A549 (cell line): ENCODE measurements around the gene TMEM92. TPM values are rescaled to one million over a fixed set of nuclear protein-coding genes. Genes with fewer than 3 reads are reported as not detected.
A peak's percentile ranks its signal among the peaks of the same experiment; 100 is the strongest.
"Not testable (repeated sequence)": the region's sequence is repeated elsewhere in the genome, so short reads cannot be mapped to it uniquely, and the experiment has no call there.

Source experiments
- ATAC-seq, 2 experiments: fragments of 200-7000 bp in 1 of 2; fragments of >200 bp in 1 of 2; cut with Nextera tagmentation in 1 of 2; cut with Tn5 transposase in 1 of 2; 3 replicates each; pipeline versions ENCODE4 v1.8.0 to v1.9.1; 2018 to 2020; ENCODE audit warnings: mild to moderate bottlenecking in 1 of 2, moderate library complexity in 1 of 2
- CTCF ChIA-PET: fragments of 300-600 bp; sonication (Branson Sonifier 250); formaldehyde crosslinking; extraction: SDS; loops from one replicate; lab custom pipeline; 2021; ENCODE audit warnings: antibody characterized with exemption, inconsistent platforms; lab: Yijun Ruan, JAX
- POLR2A ChIA-PET: fragments of 350-600 bp; formaldehyde crosslinking; extraction: SDS; loops from one replicate; lab custom pipeline; 2021; ENCODE audit warnings: antibody characterized with exemption, inconsistent platforms; lab: Yijun Ruan, JAX
- DNase-seq, 2 experiments: peaks; one replicate each; pipeline versions ENCODE4 v3.0.0 to v3.0.0-alpha.2; 2011 to 2016; ENCODE audit warnings: low read depth in 1 of 2, low spot score in 1 of 2
- FAIRE-seq: peaks from 2 replicates; lab custom pipeline; 2011; peaks lifted over from hg19 to GRCh38; lab: Jason Lieb, UNC
- H3K27ac ChIP-seq, 2 experiments: fragments of >200 bp; sonication (Bioruptor Twin); formaldehyde crosslinking; 3 replicates each; pipeline ENCODE4 v1.5.1; 2016 to 2017
- H3K4me1 ChIP-seq: fragments of >200 bp; sonication (Bioruptor Twin); formaldehyde crosslinking; 3 replicates; pipeline ENCODE4 v1.6.1; 2016
- H3K4me2 ChIP-seq: fragments of >200 bp; sonication (Bioruptor Twin); formaldehyde crosslinking; 3 replicates; pipeline ENCODE4 v1.6.1; 2016
- H3K4me3 ChIP-seq: fragments of >200 bp; sonication (Bioruptor Twin); formaldehyde crosslinking; 3 replicates; pipeline ENCODE4 v1.5.1; 2016
- H3K9me3 ChIP-seq: fragments of >200 bp; sonication (Bioruptor Twin); formaldehyde crosslinking; 3 replicates; pipeline ENCODE4 v1.6.1; 2016
- HOXB5 ChIP-seq: fragments of 250-450 bp; sonication (Bioruptor Pico); IDR thresholded peaks from 2 replicates; pipeline ENCODE4 v1.5.0; 2020; ENCODE audit warnings: mild to moderate bottlenecking, moderate library complexity
- KDM5A ChIP-seq: fragments of 200-600 bp; sonication (generic); IDR thresholded peaks from 2 replicates; pipeline ENCODE4 v1.6.1; 2016; ENCODE audit warnings: antibody characterized with exemption, mild to moderate bottlenecking
- MAFK ChIP-seq: fragments of 450-650 bp; IDR thresholded peaks from 2 replicates; pipeline ENCODE4 v1.6.1; 2014; ENCODE audit not compliant: partially characterized antibody
- REST ChIP-seq: fragments of 200-600 bp; sonication (generic); IDR thresholded peaks from 2 replicates; pipeline ENCODE4 v1.6.1; 2016; ENCODE audit warnings: antibody characterized with exemption, mild to moderate bottlenecking, moderate library complexity
- WGBS: methylation state at CpG from one replicate; pipeline ENCODE4 v1.1.6; 2017; ENCODE audit errors: missing lambda C conversion rate; 5-methylcytosine and 5-hydroxymethylcytosine counted together
- polyA plus RNA-seq, 4 experiments: library from polyadenylated mRNA; depleted of rRNA in 3 of 4; stranded (reverse); fragments of >200 nt; fragmentation: RNase III in 1 of 4; extraction: RNeasy Plus Mini Kit Qiagen cat#74134 plus additional on column Dnase treatment in 1 of 4; gene quantifications; 2 replicates in 3 of 4; 3 replicates in 1 of 4; pipeline ENCODE4 v1.2.3, GENCODE V29; 2011 to 2017
- TF ChIP-seq, protein P1 (sequence below): fragments of >200 bp; sonication (Bioruptor Twin); formaldehyde crosslinking; IDR thresholded peaks from 3 replicates; pipeline ENCODE4 v1.5.1; 2016
- TF ChIP-seq, protein P2 (sequence below): fragments of 150-350 bp; IDR thresholded peaks from 2 replicates; pipeline ENCODE4 v1.6.1; 2014; ENCODE audit warnings: low read depth, mild to moderate bottlenecking, low read length

Gene TMEM92
- polyA plus RNA-seq, 2 of the 4 experiments (the other 2 are of a cell fraction) = 10.3 to 27.5 TPM

- ATAC-seq = peak; percentile 2 to 5; a peak in 3 of 6 replicates
- Histone ChIP-seq H3K27ac (peak overlapping the region in 1 of 2 experiments; percentile 36; a peak in 1 of 6 replicates), H3K4me1 (peaks cover 52% of the 10 kb centered on the region), H3K9me3 (no peaks in the 10 kb centered on the region), H3K4me3 (no peak overlapping the region), H3K4me2 (no peak overlapping the region)
- CTCF ChIA-PET = interaction anchor here (0.6 to 41.2 kb wide), 13 partner anchors 9 to 109 kb away, joined by 3 to 1256 read pairs (median 11); partner anchors contain the start of genes COL1A1 and SGCA
- FAIRE-seq = no peak
- 73% methylated on average over 19 of the region's 21 CpGs for WGBS
- TF ChIP-seq, protein P1, sequence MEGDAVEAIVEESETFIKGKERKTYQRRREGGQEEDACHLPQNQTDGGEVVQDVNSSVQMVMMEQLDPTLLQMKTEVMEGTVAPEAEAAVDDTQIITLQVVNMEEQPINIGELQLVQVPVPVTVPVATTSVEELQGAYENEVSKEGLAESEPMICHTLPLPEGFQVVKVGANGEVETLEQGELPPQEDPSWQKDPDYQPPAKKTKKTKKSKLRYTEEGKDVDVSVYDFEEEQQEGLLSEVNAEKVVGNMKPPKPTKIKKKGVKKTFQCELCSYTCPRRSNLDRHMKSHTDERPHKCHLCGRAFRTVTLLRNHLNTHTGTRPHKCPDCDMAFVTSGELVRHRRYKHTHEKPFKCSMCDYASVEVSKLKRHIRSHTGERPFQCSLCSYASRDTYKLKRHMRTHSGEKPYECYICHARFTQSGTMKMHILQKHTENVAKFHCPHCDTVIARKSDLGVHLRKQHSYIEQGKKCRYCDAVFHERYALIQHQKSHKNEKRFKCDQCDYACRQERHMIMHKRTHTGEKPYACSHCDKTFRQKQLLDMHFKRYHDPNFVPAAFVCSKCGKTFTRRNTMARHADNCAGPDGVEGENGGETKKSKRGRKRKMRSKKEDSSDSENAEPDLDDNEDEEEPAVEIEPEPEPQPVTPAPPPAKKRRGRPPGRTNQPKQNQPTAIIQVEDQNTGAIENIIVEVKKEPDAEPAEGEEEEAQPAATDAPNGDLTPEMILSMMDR = 0 out of 3 replicates have a peak, but pooled peaks have one; percentile 3
- no peak for TF ChIP-seq KDM5A
- DNase-seq = no peak
- POLR2A ChIA-PET = no interaction called here
Observed at GRCh38 chr17:50270435-50271362, 3.6 kb upstream of the TMEM92 start.

- FAIRE-seq, ATAC-seq, DNase-seq, H3K9me3 ChIP-seq, H3K4me2 ChIP-seq, POLR2A ChIA-PET, H3K4me3 ChIP-seq: not testable (repeated sequence)
- Histone ChIP-seq H3K27ac (peak overlapping the region in 1 of 2 experiments; percentile 91; a peak in 1 of 6 replicates), H3K4me1 (peaks cover 52% of the 10 kb centered on the region)
- CTCF ChIA-PET = interaction anchor here (0.9 to 41.2 kb wide), 15 partner anchors 10 to 178 kb away, joined by 3 to 1256 read pairs (median 7); partner anchors contain the start of genes COL1A1 and SGCA
- WGBS = 91% methylated on average over 4 of the region's 4 CpGs
Observed at GRCh38 chr17:50271363-50271750, 2.9 kb upstream of the TMEM92 start.

DNA sequence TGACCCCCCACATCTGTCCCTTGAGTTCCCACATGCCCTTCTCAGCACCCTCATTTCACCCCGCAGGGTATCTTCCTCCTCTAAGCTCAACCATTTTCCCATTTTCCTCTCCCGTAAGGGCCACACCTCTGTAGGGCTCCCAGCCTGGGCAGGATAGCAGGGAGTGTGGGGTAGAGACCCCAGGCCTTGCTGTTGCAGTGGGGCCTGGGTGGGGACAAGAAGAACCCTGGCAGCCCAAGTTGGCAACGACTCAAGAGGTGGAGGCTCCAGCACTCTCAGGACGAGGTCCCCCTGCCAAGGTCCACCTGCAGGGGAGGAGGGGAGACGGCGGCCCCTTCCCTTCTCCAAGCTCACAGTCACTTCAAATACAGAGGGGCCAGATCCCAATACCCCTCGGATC lies 2.0 kb upstream of the TMEM92 start:
- ATAC-seq (no peak), FAIRE-seq (no peak), DNase-seq (no peak)
- 73% methylated on average over 5 of the region's 7 CpGs for WGBS
- Histone ChIP-seq H3K27ac (peak overlapping the region; percentile 77 to 91), H3K4me2 (peak overlapping the region; percentile 94), H3K4me3 (peak overlapping the region; percentile 51; the same call in 2 of the 3 replicates), H3K9me3 (no peaks in the 10 kb centered on the region), H3K4me1 (peaks cover 52% of the 10 kb centered on the region)
- CTCF ChIA-PET = interaction anchor here (0.9 to 41.2 kb wide), 17 partner anchors 10 to 179 kb away, joined by 3 to 1256 read pairs (median 6); partner anchors contain the start of genes COL1A1 and SGCA
- POLR2A ChIA-PET = no interaction called here
- TF ChIP-seq MAFK (no peak), HOXB5 (CRISPR knock-in tag) (no peak), REST (no peak)
- TF ChIP-seq, protein P2, sequence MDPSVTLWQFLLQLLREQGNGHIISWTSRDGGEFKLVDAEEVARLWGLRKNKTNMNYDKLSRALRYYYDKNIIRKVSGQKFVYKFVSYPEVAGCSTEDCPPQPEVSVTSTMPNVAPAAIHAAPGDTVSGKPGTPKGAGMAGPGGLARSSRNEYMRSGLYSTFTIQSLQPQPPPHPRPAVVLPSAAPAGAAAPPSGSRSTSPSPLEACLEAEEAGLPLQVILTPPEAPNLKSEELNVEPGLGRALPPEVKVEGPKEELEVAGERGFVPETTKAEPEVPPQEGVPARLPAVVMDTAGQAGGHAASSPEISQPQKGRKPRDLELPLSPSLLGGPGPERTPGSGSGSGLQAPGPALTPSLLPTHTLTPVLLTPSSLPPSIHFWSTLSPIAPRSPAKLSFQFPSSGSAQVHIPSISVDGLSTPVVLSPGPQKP = no peak
